ENCODE results near the gene UPF1. TPM values are rescaled to one million over a fixed set of nuclear protein-coding genes. Genes with fewer than 3 reads are reported as not detected.
A peak's percentile ranks its signal among the peaks of the same experiment; 100 is the strongest.

The UPF1 gene
- total RNA-seq, 1 experiment from 2014 or later = 96.6 TPM

GRCh38 chr19:18847549-18848463, 16.0 kb downstream of the UPF1 start:
- no TSS peak for BruUV-seq (replicated peaks)
- H3K27ac Mint-ChIP-seq (ENCODE audit: unreplicated experiment) = peak overlapping the region; percentile 61
- Histone ChIP-seq H3K36me3 (ENCODE audit: control insufficient read depth, insufficient read depth, low read length) (peaks cover 2% of the 10 kb centered on the region), H3K9me3 (no peaks in the 10 kb centered on the region), H3K4me3 (ENCODE audit: low read depth, low read length) (no peak overlapping the region), H3K27me3 (replicated peaks; ENCODE audit: control insufficient read depth, insufficient read depth, low read length) (no peaks in the 10 kb centered on the region), H3K4me1 (no peaks in the 10 kb centered on the region)
- H3K9me3 Mint-ChIP-seq (ENCODE audit: unreplicated experiment) = no peaks in the 10 kb centered on the region
- DNase-seq = no peak
- ChIA-PET POLR2A (interaction anchor here (1.0 kb wide), 1 partner anchor 15 kb away, joined by 5 read pairs; no protein-coding TSS in a partner anchor), CTCF (interaction anchor here (0.5 to 1.5 kb wide), 13 partner anchors 13 to 295 kb away, joined by 3 to 17 read pairs (median 3); partner anchors contain the start of gene REX1BD)
- no peak overlapping the region for H3K4me3 Mint-ChIP-seq (ENCODE audit: unreplicated experiment)
- H3K4me1 Mint-ChIP-seq (ENCODE audit: low read depth, unreplicated experiment) = no peaks in the 10 kb centered on the region
- TF ChIP-seq CTCF (IDR thresholded peaks at IDR 0.05; ENCODE audit: insufficient read depth in 1 of 2, low read depth in 1 of 2, low read length in 1 of 2, severe bottlenecking in 1 of 2, unreplicated experiment in 1 of 2) = peak in 1 of 2 experiments; percentile 4
- H3K36me3 Mint-ChIP-seq (ENCODE audit: insufficient read depth, unreplicated experiment) = peaks cover 52% of the 10 kb centered on the region
- no peaks in the 10 kb centered on the region for H3K27me3 Mint-ChIP-seq (ENCODE audit: insufficient read depth, unreplicated experiment)
- intact Hi-C loops (cut with micrococcal nuclease; ENCODE audit: unreplicated experiment) = loop anchor here (1.0 to 5.0 kb wide), 2 partner anchors 77 to 261 kb away; partner anchors contain the start of gene REX1BD

- no peak for DNase-seq
- peaks cover 2% of the 10 kb centered on the region for H3K36me3 ChIP-seq (ENCODE audit: control insufficient read depth, insufficient read depth, low read length)
- H3K4me1 ChIP-seq = no peaks in the 10 kb centered on the region
- H3K9me3 ChIP-seq = no peaks in the 10 kb centered on the region
- Mint-ChIP-seq H3K4me3 (ENCODE audit: unreplicated experiment) (no peak overlapping the region), H3K27ac (ENCODE audit: unreplicated experiment) (no peak overlapping the region), H3K27me3 (ENCODE audit: insufficient read depth, unreplicated experiment) (no peaks in the 10 kb centered on the region), H3K4me1 (ENCODE audit: low read depth, unreplicated experiment) (no peaks in the 10 kb centered on the region), H3K9me3 (ENCODE audit: unreplicated experiment) (no peaks in the 10 kb centered on the region), H3K36me3 (ENCODE audit: insufficient read depth, unreplicated experiment) (peaks cover 58% of the 10 kb centered on the region)
- BruUV-seq (replicated peaks) = no TSS peak
- TF ChIP-seq CTCF (IDR thresholded peaks at IDR 0.05; ENCODE audit: insufficient read depth in 1 of 2, low read depth in 1 of 2, low read length in 1 of 2, severe bottlenecking in 1 of 2, unreplicated experiment in 1 of 2) = no peak
- CTCF ChIA-PET = no interaction called here
- intact Hi-C loops (cut with micrococcal nuclease; ENCODE audit: unreplicated experiment) = loop anchor here (5.0 kb wide), 1 partner anchor 262 kb away; the partner anchor contains the start of gene REX1BD
- POLR2A ChIA-PET = no interaction called here
- H3K27me3 ChIP-seq (replicated peaks; ENCODE audit: control insufficient read depth, insufficient read depth, low read length) = no peaks in the 10 kb centered on the region
- H3K4me3 ChIP-seq (ENCODE audit: low read depth, low read length) = no peak overlapping the region
These were observed 17.3 kb downstream of the UPF1 start for GRCh38 chr19:18848878-18849661.

GRCh38 chr19:18849838-18850400, 18.2 kb downstream of the UPF1 start:
- ChIA-PET POLR2A (no interaction called here), CTCF (interaction anchor here (0.6 kb wide), 1 partner anchor 61 kb away, joined by 3 read pairs; no protein-coding TSS in a partner anchor)
- H3K27me3 Mint-ChIP-seq (ENCODE audit: insufficient read depth, unreplicated experiment) = no peaks in the 10 kb centered on the region
- Histone ChIP-seq H3K27me3 (replicated peaks; ENCODE audit: control insufficient read depth, insufficient read depth, low read length) (no peaks in the 10 kb centered on the region), H3K4me1 (no peaks in the 10 kb centered on the region), H3K4me3 (ENCODE audit: low read depth, low read length) (no peak overlapping the region), H3K9me3 (no peaks in the 10 kb centered on the region), H3K36me3 (ENCODE audit: control insufficient read depth, insufficient read depth, low read length) (peaks cover 2% of the 10 kb centered on the region)
- H3K4me1 Mint-ChIP-seq (ENCODE audit: low read depth, unreplicated experiment) = no peaks in the 10 kb centered on the region
- no peak for DNase-seq
- no peak overlapping the region for H3K27ac Mint-ChIP-seq (ENCODE audit: unreplicated experiment)
- H3K36me3 Mint-ChIP-seq (ENCODE audit: insufficient read depth, unreplicated experiment) = peaks cover 63% of the 10 kb centered on the region
- intact Hi-C loops (cut with micrococcal nuclease; ENCODE audit: unreplicated experiment) = loop anchor here (5.0 kb wide), 1 partner anchor 263 kb away; the partner anchor contains the start of gene REX1BD
- H3K4me3 Mint-ChIP-seq (ENCODE audit: unreplicated experiment) = no peak overlapping the region
- no peak for TF ChIP-seq CTCF (IDR thresholded peaks at IDR 0.05; ENCODE audit: insufficient read depth in 1 of 2, low read depth in 1 of 2, low read length in 1 of 2, severe bottlenecking in 1 of 2, unreplicated experiment in 1 of 2)
- no TSS peak for BruUV-seq (replicated peaks)
- H3K9me3 Mint-ChIP-seq (ENCODE audit: unreplicated experiment) = no peaks in the 10 kb centered on the region

Measured in Caco-2 (cell line).